Measurements from ENCODE around the gene IFI27L2. TPM values are rescaled to one million over a fixed set of nuclear protein-coding genes. Genes with fewer than 3 reads are reported as not detected.
A peak's percentile ranks its signal among the peaks of the same experiment; 100 is the strongest.

Gene IFI27L2
- total and polyA plus RNA-seq, 12 donors = 51.3 to 499 (median 120) TPM

- TF ChIP-seq CTCF (IDR thresholded peaks at IDR 0.05) (no peak), POLR2A (IDR thresholded peaks at IDR 0.05) (no peak)
- DNase-seq = peak in 5 of 7 donors; percentile 31 to 52 (median 42)
- Histone ChIP-seq H3K4me1 (replicated peaks in 1 of 2) (peaks cover 48 to 52% of the 10 kb centered on the region in 2 donors), H3K36me3 (replicated peaks in 1 of 2) (no peaks in the 10 kb centered on the region), H3K4me3 (no peak overlapping the region), H3K9me3 (replicated peaks in 1 of 3) (no peaks in the 10 kb centered on the region), H3K27me3 (no peaks in the 10 kb centered on the region), H3K27ac (peak overlapping the region in 4 of 5 donors; percentile 58 to 96 (median 72))
- whole genome bisulfite sequencing, 4 donors = 32 to 43% (median 34%) methylated on average over 5 of the region's 5 CpGs
- intact Hi-C loops (cut with DNase I) = no loop called here
Measured at GRCh38 chr14:94114589-94115057, 14.8 kb downstream of the IFI27L2 start.

- WGBS, 4 donors = 49 to 65% (median 60%) methylated on average over 5 of the region's 5 CpGs
- Histone ChIP-seq H3K27ac (peak overlapping the region in 4 of 5 donors; percentile 58 to 96 (median 72)), H3K9me3 (replicated peaks in 1 of 3) (no peaks in the 10 kb centered on the region), H3K4me1 (replicated peaks in 1 of 2) (peaks cover 49 to 53% of the 10 kb centered on the region in 2 donors), H3K27me3 (no peaks in the 10 kb centered on the region), H3K36me3 (replicated peaks in 1 of 2) (no peaks in the 10 kb centered on the region), H3K4me3 (no peak overlapping the region)
- intact Hi-C loops (cut with DNase I) = no loop called here
- DNase-seq = peak in 2 of 7 donors; percentile 15 to 48
- TF ChIP-seq POLR2A (IDR thresholded peaks at IDR 0.05) = no peak
- TF ChIP-seq CTCF (IDR thresholded peaks at IDR 0.05) = no peak
Measured at GRCh38 chr14:94113908-94114588, 15.4 kb downstream of the IFI27L2 start.

- DNase-seq = peak; percentile 75 to 95 (median 81)
- no peak for TF ChIP-seq CTCF (IDR thresholded peaks at IDR 0.05)
- peak in 1 of 2 donors; percentile 28 for TF ChIP-seq POLR2A (IDR thresholded peaks at IDR 0.05)
- Histone ChIP-seq H3K4me1 (replicated peaks in 1 of 2) (peaks cover 53% of the 10 kb centered on the region in 2 donors), H3K27ac (peak overlapping the region in 4 of 5 donors; percentile 58 to 96 (median 72)), H3K9me3 (replicated peaks in 1 of 3) (no peaks in the 10 kb centered on the region), H3K4me3 (no peak overlapping the region), H3K27me3 (no peaks in the 10 kb centered on the region), H3K36me3 (replicated peaks in 1 of 2) (no peaks in the 10 kb centered on the region)
- intact Hi-C loops (cut with DNase I) = no loop called here
- WGBS, 4 donors = 23 to 43% (median 36%) methylated on average over 6 of the region's 6 CpGs
Measured at GRCh38 chr14:94113490-94113889, 15.9 kb downstream of the IFI27L2 start.

- intact Hi-C loops (cut with DNase I) = no loop called here
- TF ChIP-seq POLR2A (IDR thresholded peaks at IDR 0.05) (no peak), CTCF (IDR thresholded peaks at IDR 0.05) (no peak)
- Histone ChIP-seq H3K4me3 (peak overlapping the region in 1 of 4 donors; percentile 50), H3K27me3 (no peaks in the 10 kb centered on the region), H3K4me1 (replicated peaks in 1 of 2) (peaks cover 53% of the 10 kb centered on the region in 2 donors), H3K9me3 (replicated peaks in 1 of 3) (no peaks in the 10 kb centered on the region), H3K27ac (peak overlapping the region in 4 of 5 donors; percentile 58 to 96 (median 72)), H3K36me3 (replicated peaks in 1 of 2) (no peaks in the 10 kb centered on the region)
- peak in 2 of 7 donors; percentile 12 to 48 for DNase-seq
- 54 to 68% (median 64%) methylated on average over 7 of the region's 7 CpGs for WGBS, 4 donors
Measured at GRCh38 chr14:94113073-94113472, 16.3 kb downstream of the IFI27L2 start.

Data from adrenal gland (tissue), 12 donors.